IMR-90 (cell line): Measurements from ENCODE around the gene NAV1.

Experiments used
- CEBPB ChIP-seq: IDR thresholded peaks from 2 replicates; pipeline ENCODE4 v1.6.1; 2012; ENCODE audit warnings: low read depth, low read length, improper control_type of control experiment
- CHD1 ChIP-seq: IDR thresholded peaks from 2 replicates; pipeline ENCODE4 v1.6.1; 2012; ENCODE audit warnings: low read depth, low read length, improper control_type of control experiment
- POLR2A ChIP-seq: IDR thresholded peaks from 2 replicates; pipeline ENCODE4 v1.6.1; 2012; ENCODE audit warnings: mild to moderate bottlenecking, low read depth, low read length
- RAD21 ChIP-seq: IDR thresholded peaks from 2 replicates; pipeline ENCODE4 v1.6.1; 2012; ENCODE audit warnings: low read length, improper control_type of control experiment
- RCOR1 ChIP-seq: IDR thresholded peaks from 2 replicates; pipeline ENCODE4 v1.6.1; 2012; ENCODE audit warnings: mild to moderate bottlenecking, low read length, improper control_type of control experiment; ENCODE audit not compliant: insufficient replicate concordance
- RFX5 ChIP-seq: IDR thresholded peaks from 2 replicates; pipeline ENCODE4 v1.8.0; 2012; ENCODE audit warnings: low read depth, mild to moderate bottlenecking, low read length, moderate library complexity
- SMC3 ChIP-seq: fragments of 150-350 bp; IDR thresholded peaks from 2 replicates; pipeline ENCODE4 v1.6.1; 2016; ENCODE audit warnings: low read depth, mild to moderate bottlenecking, antibody characterized with exemption, low read length, moderate library complexity
- TF ChIP-seq, protein P1 (sequence below): conservative IDR thresholded peaks from 2 replicates; pipeline ENCODE4 v1.5.1; 2012; ENCODE audit warnings: mild to moderate bottlenecking, low read depth, low read length, improper control_type of control experiment
- TF ChIP-seq, protein P2 (sequence below): fragments of 150-350 bp; IDR thresholded peaks from 2 replicates; pipeline ENCODE4 v1.6.1; 2017; ENCODE audit warnings: mild to moderate bottlenecking, antibody characterized with exemption, low read length, low read depth
- TF ChIP-seq, protein P3 (sequence below): fragments of 150-350 bp; IDR thresholded peaks from 2 replicates; pipeline ENCODE4 v1.6.1; 2016; ENCODE audit warnings: low read depth, mild to moderate bottlenecking, low read length, moderate library complexity, borderline replicate concordance

DNA sequence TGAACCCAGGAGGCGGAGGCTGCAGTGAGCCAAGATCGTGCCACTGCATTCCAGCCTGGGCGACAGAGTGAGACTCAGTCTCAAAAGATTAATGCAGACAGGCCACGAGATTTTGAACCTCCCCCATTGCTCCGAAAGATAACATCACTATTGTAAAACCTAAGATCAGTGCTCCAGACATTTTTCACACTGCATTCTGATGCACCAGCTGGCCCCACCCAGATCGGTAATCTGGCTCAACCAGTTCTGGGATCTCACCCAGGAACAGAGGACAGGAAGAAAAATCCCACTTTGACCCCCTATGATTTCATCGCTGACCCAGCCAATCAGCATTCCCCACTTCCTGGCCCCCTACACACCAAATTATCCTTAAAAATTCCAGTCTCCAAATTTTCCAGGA is 21.3 kb upstream of the NAV1 start:
- TF ChIP-seq, protein P1, sequence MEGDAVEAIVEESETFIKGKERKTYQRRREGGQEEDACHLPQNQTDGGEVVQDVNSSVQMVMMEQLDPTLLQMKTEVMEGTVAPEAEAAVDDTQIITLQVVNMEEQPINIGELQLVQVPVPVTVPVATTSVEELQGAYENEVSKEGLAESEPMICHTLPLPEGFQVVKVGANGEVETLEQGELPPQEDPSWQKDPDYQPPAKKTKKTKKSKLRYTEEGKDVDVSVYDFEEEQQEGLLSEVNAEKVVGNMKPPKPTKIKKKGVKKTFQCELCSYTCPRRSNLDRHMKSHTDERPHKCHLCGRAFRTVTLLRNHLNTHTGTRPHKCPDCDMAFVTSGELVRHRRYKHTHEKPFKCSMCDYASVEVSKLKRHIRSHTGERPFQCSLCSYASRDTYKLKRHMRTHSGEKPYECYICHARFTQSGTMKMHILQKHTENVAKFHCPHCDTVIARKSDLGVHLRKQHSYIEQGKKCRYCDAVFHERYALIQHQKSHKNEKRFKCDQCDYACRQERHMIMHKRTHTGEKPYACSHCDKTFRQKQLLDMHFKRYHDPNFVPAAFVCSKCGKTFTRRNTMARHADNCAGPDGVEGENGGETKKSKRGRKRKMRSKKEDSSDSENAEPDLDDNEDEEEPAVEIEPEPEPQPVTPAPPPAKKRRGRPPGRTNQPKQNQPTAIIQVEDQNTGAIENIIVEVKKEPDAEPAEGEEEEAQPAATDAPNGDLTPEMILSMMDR = no peak
- TF ChIP-seq, protein P2, sequence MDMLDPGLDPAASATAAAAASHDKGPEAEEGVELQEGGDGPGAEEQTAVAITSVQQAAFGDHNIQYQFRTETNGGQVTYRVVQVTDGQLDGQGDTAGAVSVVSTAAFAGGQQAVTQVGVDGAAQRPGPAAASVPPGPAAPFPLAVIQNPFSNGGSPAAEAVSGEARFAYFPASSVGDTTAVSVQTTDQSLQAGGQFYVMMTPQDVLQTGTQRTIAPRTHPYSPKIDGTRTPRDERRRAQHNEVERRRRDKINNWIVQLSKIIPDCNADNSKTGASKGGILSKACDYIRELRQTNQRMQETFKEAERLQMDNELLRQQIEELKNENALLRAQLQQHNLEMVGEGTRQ = no peak
- TF ChIP-seq CEBPB (no peak), RFX5 (no peak), SMC3 (no peak), POLR2A (no peak), RAD21 (no peak), CHD1 (no peak), RCOR1 (no peak)
- TF ChIP-seq, protein P3, sequence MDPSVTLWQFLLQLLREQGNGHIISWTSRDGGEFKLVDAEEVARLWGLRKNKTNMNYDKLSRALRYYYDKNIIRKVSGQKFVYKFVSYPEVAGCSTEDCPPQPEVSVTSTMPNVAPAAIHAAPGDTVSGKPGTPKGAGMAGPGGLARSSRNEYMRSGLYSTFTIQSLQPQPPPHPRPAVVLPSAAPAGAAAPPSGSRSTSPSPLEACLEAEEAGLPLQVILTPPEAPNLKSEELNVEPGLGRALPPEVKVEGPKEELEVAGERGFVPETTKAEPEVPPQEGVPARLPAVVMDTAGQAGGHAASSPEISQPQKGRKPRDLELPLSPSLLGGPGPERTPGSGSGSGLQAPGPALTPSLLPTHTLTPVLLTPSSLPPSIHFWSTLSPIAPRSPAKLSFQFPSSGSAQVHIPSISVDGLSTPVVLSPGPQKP = no peak
